ENCODE data around the gene MYO7B.

GRCh38 chr2:127510073-127510472 lies 25.4 kb upstream of the MYO7B start:
- TF ChIP-seq REST (IDR thresholded peaks at IDR 0.05; ENCODE audit: low read depth, low read length) (no peak), CTCF (IDR thresholded peaks at IDR 0.05) (no peak), FOXM1 (IDR thresholded peaks at IDR 0.05; ENCODE audit: low read depth) (no peak), EZH2phosphoT487 (IDR thresholded peaks at IDR 0.05; ENCODE audit: borderline replicate concordance, low read depth) (no peak), RAD21 (IDR thresholded peaks at IDR 0.05; ENCODE audit: low read length) (no peak), MXI1 (IDR thresholded peaks at IDR 0.05; ENCODE audit: low read depth, low read length) (no peak), TCF12 (IDR thresholded peaks at IDR 0.05) (no peak), JUND (IDR thresholded peaks at IDR 0.05) (no peak), MAX (IDR thresholded peaks at IDR 0.05; ENCODE audit: low read depth) (no peak), SIN3A (IDR thresholded peaks at IDR 0.05; ENCODE audit: borderline replicate concordance, low read depth, low read length) (no peak), TAF1 (IDR thresholded peaks at IDR 0.05; ENCODE audit: borderline replicate concordance, low read depth, low read length) (no peak), EP300 (IDR thresholded peaks at IDR 0.05; ENCODE audit: borderline replicate concordance in 1 of 2, low read depth in 1 of 2, low read length in 1 of 2) (no peak), ZBTB33 (IDR thresholded peaks at IDR 0.05; ENCODE audit: borderline replicate concordance, low read depth) (no peak), POLR2AphosphoS5 (IDR thresholded peaks at IDR 0.05; ENCODE audit: low read depth, low read length) (no peak)
